ENCODE data around the gene LRRC51.

LRRC51 gene

GRCh38 chr11:72072348-72072747 lies 8.3 kb upstream of the LRRC51 start:
- no peak for DNase-seq

- no peak for DNase-seq
These were observed 5.5 kb upstream of the LRRC51 start for GRCh38 chr11:72075109-72075508.

- no peak for DNase-seq
These were observed 4.9 kb upstream of the LRRC51 start for GRCh38 chr11:72075756-72076155.

GRCh38 chr11:72078477-72078876 lies 2.2 kb upstream of the LRRC51 start:
- DNase-seq: no peak

DNA sequence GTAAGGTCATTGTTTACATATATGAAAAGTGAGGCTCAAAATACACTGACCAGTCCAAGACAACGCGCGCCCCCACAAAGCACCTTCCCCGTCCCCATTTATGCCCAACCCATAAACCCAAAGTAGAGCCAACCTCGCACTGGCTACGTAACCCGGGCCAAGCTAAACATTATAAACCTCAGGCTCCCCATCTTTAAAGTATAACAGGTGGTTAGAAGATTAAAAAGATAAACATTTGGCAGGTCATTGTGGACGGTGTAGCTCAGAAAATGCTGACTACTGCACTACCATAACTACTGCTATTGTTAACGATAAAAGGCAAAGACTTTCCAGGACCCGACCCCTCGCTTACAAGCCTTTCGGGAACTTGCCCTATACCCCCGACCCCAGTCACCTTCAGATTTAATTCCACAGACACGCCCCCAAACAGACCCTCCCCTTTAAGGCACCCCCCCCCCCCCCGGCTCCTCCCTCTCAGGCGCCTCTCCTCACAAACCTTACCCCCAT lies 778 bp upstream of the LRRC51 start:
- DNase-seq: no peak

- DNase-seq: no peak
These were observed 564 bp downstream of the LRRC51 start for GRCh38 chr11:72081184-72081644.

DNA sequence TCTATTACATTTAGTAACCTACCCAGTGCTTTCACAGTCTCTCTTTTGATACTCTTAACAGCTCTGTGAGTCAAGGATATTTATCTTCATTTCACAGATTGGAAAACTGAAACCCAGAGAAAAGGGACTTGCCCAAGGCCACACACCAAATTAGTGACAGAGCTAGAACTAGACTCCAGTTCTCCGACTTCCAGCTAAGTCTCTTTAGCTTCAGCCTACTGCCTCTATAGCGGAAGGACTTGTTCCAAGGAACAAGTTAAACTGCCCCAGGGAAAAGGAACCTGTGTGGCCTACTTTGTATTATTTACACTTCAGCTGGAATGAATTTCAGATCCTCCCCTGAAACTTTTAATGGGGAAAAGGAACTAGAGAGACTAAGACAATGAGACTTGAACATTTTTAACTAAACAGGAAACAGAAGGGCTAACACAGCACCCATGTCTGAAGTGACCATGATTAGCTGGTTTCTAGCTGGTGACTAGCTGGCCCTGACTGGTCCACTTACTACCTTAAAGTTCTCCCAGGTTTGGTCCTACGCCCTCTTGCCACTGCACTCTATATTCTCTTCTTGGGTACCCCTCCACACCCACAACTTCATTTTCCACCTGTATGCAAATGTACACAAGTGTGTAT lies 1.3 kb downstream of the LRRC51 start:
- no peak for DNase-seq

DNA sequence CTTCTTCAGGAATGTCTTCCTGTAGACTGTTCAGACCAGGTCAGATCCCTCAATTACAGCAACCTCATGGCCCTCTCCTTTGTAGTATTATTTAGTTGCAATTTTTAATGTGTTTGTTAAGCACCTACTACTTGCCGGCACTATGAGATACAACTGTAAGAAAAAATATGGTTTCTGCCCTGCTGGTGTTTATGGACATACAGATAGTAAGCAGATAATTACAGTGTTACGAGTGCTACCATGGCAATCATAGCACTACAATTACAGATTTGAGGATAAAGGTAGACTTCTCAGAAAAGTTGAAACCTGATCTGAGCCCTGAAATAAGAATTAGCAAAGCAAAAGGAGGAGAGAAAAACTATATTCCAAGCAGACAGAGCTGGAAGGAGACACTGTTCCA lies 2.8 kb downstream of the LRRC51 start:
- no peak for DNase-seq

DNA sequence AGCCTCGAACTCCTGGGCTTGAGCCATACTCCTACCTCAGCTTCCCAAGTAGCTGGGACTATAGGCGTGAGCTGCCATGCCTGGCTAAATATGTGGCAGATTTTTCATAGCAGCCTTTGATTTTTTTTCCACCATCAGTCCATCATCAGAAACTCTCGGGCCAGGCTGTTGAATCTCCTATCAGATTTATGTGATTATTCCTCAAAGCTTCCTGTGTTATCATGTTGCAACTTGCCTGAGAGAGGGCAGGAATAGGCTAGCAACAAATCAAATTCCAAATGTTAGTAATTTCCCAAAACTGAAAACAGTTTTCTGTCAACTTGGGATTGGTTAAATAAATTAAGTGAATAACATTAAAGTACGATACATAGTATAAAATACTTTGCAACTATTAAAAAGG lies 3.4 kb downstream of the LRRC51 start:
- no peak for DNase-seq

GRCh38 chr11:72084965-72085364 lies 4.3 kb downstream of the LRRC51 start:
- DNase-seq: no peak

GRCh38 chr11:72085621-72086351 lies 5.1 kb downstream of the LRRC51 start:
- DNase-seq: no peak

- no peak for DNase-seq
These were observed 7.6 kb downstream of the LRRC51 start for GRCh38 chr11:72088076-72088808.

DNA sequence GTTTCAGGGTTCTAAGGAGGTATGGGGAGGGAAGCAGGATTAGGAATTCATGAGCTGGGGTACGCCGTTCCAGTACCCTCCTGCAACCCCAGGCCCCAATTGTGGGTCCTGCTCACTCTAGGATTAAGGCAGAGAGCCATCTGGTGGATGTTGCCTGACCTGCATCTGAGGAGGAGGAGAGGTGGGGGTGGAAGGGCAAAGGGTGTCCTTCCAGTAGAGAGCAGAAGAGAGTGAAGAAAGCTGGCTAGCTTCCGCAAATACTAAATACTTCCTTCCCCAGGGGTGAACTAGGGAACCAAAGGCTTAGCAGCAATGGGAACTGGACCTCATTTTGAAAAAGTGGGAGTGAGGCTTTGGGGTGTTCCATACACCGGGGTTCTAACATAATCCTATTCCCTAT lies 10.6 kb downstream of the LRRC51 start:
- no peak for DNase-seq

DNA sequence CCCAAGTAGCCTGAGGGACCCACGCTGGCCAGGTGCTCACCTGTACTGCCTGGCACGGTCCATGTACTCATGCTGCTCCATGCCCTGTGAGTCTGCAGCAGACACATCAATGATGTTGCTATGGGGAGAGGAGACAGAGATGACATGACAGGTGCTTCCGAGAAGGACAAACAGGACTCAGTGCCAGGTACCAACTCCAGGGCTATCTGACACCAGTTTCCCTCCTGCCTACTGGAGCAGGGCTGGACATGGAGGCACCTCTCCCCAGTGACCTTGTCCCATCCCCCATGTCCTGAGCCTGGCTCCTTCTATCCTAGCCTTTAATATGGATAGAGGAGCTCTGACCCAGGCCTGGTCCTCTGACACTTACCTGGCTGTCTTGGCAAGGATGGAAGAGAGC lies 18.1 kb downstream of the LRRC51 start:
- DNase-seq: no peak

DNA sequence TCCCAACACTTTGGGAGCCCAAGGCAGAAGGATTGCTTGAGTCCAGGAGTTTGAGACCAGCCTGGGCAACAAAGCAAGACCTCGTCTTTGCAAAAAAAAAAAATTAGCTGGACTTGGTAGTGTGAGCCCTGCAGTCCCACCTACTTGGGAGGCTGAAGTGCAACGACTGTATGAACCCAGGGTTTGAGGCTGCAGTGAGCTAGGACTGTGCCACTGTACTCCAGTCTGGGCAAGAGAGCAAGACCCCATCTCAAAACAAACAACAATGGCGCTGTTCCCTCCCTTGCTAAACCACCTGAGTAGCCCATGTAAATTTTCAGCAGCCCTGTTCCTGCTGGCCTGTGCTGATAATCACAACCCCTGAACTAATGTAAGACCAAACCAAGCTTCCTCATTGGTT lies 19.4 kb downstream of the LRRC51 start:
- no peak for DNase-seq

- no peak for DNase-seq
These were observed 19.8 kb downstream of the LRRC51 start for GRCh38 chr11:72100462-72100861.

- no peak for DNase-seq
These were observed 21.5 kb downstream of the LRRC51 start for GRCh38 chr11:72102162-72102561.

- DNase-seq: no peak
These were observed 21.9 kb downstream of the LRRC51 start for GRCh38 chr11:72102631-72102945.

- peak; percentile 86 for DNase-seq
These were observed 22.5 kb downstream of the LRRC51 start, which contains the start of gene LAMTOR1 for GRCh38 chr11:72102946-72103753. Gene LAMTOR1 (minus strand): TSS chr11:72103297. CDS start chr11:72103224, 73 bp downstream.

DNA sequence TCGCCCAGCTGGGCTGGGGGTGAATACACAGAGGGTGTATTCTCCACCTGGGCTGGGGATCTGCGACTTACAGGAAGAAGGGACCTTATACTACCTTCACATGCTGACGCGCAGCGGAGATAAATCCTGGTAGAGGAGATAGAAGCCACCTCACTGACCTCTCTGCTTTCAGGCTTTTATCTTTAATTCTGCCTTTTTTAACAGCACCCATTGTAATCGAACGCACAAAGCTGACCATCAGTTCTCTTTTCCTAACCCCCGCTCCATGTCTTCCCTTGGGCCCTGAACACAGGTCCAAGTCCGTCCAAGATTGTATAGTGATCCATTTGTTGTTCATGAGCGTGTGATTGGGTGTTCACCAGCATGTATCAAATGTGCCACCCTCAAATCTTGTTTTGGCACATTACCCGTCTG lies 23.1 kb downstream of the LRRC51 start:
- no peak for DNase-seq

GRCh38 chr11:72105888-72106287 lies 25.2 kb downstream of the LRRC51 start, which contains the start of gene TOMT:
Gene TOMT (plus strand): TSS chr11:72105924. CDS start chr11:72105952, 28 bp downstream.
- DNase-seq: no peak

DNA sequence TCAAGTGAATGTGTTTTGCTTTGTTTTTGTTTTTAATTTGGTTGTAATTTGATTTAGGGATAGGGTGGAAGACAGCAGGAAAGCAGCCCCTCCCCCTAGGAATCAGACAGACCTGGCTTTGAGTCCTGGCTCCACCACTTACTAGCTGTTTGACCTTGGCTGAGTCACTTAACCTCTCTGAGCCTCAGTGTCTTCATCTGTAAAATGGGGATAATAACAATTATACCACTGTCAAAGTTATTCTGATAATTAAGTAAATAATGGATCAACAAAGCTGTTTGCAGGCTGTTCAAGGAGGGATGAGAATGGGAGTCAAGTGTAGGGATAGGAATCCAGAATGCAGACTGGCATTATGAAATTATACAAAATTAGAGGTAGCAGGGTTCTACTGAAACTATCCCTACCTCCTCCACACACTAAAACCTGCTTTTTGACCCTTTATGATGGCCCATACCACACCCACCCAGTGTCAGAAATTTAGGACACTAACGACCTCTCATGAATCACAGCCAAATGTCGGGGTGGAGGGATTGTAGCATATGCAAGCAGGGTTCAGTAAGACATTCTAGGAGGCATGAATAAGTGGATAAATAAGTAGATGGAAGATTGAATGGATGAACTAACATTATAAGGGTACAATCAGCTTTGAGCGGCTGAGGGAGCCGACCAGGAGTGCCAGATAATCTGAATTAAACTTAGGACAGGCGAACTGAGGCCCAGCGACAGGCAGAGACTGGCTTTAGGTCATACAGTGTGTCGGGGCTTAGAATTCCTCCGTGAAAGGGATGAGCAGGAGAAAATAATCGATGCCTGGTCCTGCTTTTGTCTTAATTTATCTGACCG lies 30.9 kb downstream of the LRRC51 start:
- DNase-seq: no peak
